Uterus (tissue), 4 donors: ENCODE measurements around the gene TRMT44. TPM values are rescaled to one million over a fixed set of nuclear protein-coding genes. Genes with fewer than 3 reads are reported as not detected.
A peak's percentile ranks its signal among the peaks of the same experiment; 100 is the strongest.

Source experiments
- DNase-seq, 2 donors: peaks; one replicate each; pipeline ENCODE4 v3.0.0-alpha.2; 2019 to 2020
- H3K27ac ChIP-seq, 2 donors: fragments of 200-600 bp; sonication (generic); 1 replicate in 1 of 2; 2 replicates in 1 of 2; pipeline ENCODE4 v1.5.1; 2016 to 2018
- H3K27me3 ChIP-seq, 2 donors: fragments of 200-600 bp; sonication (generic); one replicate each; pipeline ENCODE4 v1.5.1; 2018 to 2019; ENCODE audit warnings: control low read depth in 1 of 2
- H3K36me3 ChIP-seq, 2 donors: fragments of 200-600 bp; sonication (generic); one replicate each; pipeline ENCODE4 v1.5.1; 2019; ENCODE audit warnings: control low read depth in 1 of 2
- H3K4me1 ChIP-seq, 2 donors: fragments of 200-600 bp; sonication (generic); one replicate each; pipeline ENCODE4 v1.5.1; 2018 to 2019; ENCODE audit warnings: control low read depth in 1 of 2
- H3K4me3 ChIP-seq, 2 donors: fragments of 200-600 bp; sonication (generic); 1 replicate in 1 of 2; 2 replicates in 1 of 2; pipeline ENCODE4 v1.5.1; 2018 to 2019; ENCODE audit warnings: mild to moderate bottlenecking in 1 of 2
- H3K9me3 ChIP-seq, 2 donors: fragments of 200-600 bp; sonication (generic); one replicate each; pipeline ENCODE4 v1.5.1; 2019; ENCODE audit warnings: control low read depth in 1 of 2
- CTCF ChIP-seq, 4 experiments: fragments of 200-600 bp in 2 of 4; fragments of 450-650 bp in 2 of 4; sonication (generic) in 2 of 4; IDR thresholded peaks; one replicate each; pipeline ENCODE4 v1.5.1; 2016 to 2019; ENCODE audit warnings: antibody characterized with exemption in 4 of 4, mild to moderate bottlenecking in 2 of 4, moderate library complexity in 1 of 4
- POLR2A ChIP-seq, 2 donors: fragments of 450-650 bp; IDR thresholded peaks; one replicate each; pipeline ENCODE4 v1.6.1; 2016; ENCODE audit warnings: antibody characterized with exemption in 2 of 2, mild to moderate bottlenecking in 1 of 2, moderate library complexity in 1 of 2
- intact Hi-C: fragments of 100-400 bp; cut with DNase I; formaldehyde crosslinking; loops from one replicate; pipeline ENCODE4 v1.15.1; 2023; ENCODE audit warnings: low total_unique reads
- total RNA-seq, 4 donors: library from RNA; depleted of rRNA in 3 of 4; stranded (reverse); fragments of >200 nt in 3 of 4; gene quantifications; one replicate each; pipeline versions ENCODE4 v1.1.0 to v1.2.4, GENCODE V29; 2014 to 2023
- donor health status: DM: yes; HTN: yes; CAD: no.

The TRMT44 gene
- total RNA-seq, 4 donors from 2014 or later: 3.3 to 38.8 (median 32.3) TPM

- H3K4me3 ChIP-seq: peak overlapping the region; percentile 60 to 76
- TF ChIP-seq CTCF (IDR thresholded peaks at IDR 0.05) (no peak), POLR2A (IDR thresholded peaks at IDR 0.05) (no peak)
- intact Hi-C loops: no loop called here
- no peak for DNase-seq
- H3K27me3 ChIP-seq: no peaks in the 10 kb centered on the region
- H3K4me1 ChIP-seq: peaks cover 0 to 9% of the 10 kb centered on the region in 2 donors
- H3K9me3 ChIP-seq: no peaks in the 10 kb centered on the region
- H3K36me3 ChIP-seq: no peaks in the 10 kb centered on the region
- H3K27ac ChIP-seq: peak overlapping the region; percentile 54 to 65
These were observed 12.8 kb upstream of the TRMT44 start for GRCh38 chr4:8427761-8428287.

GRCh38 chr4:8428288-8429097 lies 12.1 kb upstream of the TRMT44 start:
- peak overlapping the region; percentile 60 to 76 for H3K4me3 ChIP-seq
- DNase-seq: peak; percentile 78 to 90
- intact Hi-C loops: no loop called here
- no peaks in the 10 kb centered on the region for H3K36me3 ChIP-seq
- H3K27ac ChIP-seq: peak overlapping the region; percentile 54 to 65
- TF ChIP-seq CTCF (IDR thresholded peaks at IDR 0.05): peak in 1 of 4 experiments; percentile 6
- TF ChIP-seq POLR2A (IDR thresholded peaks at IDR 0.05): peak in 1 of 2 donors; percentile 75
- H3K4me1 ChIP-seq: peaks cover 0 to 9% of the 10 kb centered on the region in 2 donors
- H3K27me3 ChIP-seq: no peaks in the 10 kb centered on the region
- H3K9me3 ChIP-seq: no peaks in the 10 kb centered on the region

GRCh38 chr4:8431553-8431952 lies 9.0 kb upstream of the TRMT44 start:
- Histone ChIP-seq H3K9me3 (no peaks in the 10 kb centered on the region), H3K27me3 (no peaks in the 10 kb centered on the region), H3K36me3 (no peaks in the 10 kb centered on the region), H3K4me3 (no peak overlapping the region), H3K4me1 (peaks cover 0 to 9% of the 10 kb centered on the region in 2 donors), H3K27ac (no peak overlapping the region)
- intact Hi-C loops: no loop called here
- DNase-seq: no peak
- TF ChIP-seq POLR2A (IDR thresholded peaks at IDR 0.05): no peak

- no peak for TF ChIP-seq CTCF (IDR thresholded peaks at IDR 0.05)
- TF ChIP-seq POLR2A (IDR thresholded peaks at IDR 0.05): no peak
- H3K27me3 ChIP-seq: no peaks in the 10 kb centered on the region
- no peak overlapping the region for H3K4me3 ChIP-seq
- H3K4me1 ChIP-seq: no peaks in the 10 kb centered on the region
- no peak overlapping the region for H3K27ac ChIP-seq
- DNase-seq: no peak
- H3K36me3 ChIP-seq: no peaks in the 10 kb centered on the region
- intact Hi-C loops: no loop called here
- no peaks in the 10 kb centered on the region for H3K9me3 ChIP-seq
These were observed 7.4 kb upstream of the TRMT44 start for GRCh38 chr4:8433136-8433535.

GRCh38 chr4:8434251-8435073 lies 6.1 kb upstream of the TRMT44 start:
- Histone ChIP-seq H3K27ac (peak overlapping the region; percentile 66 to 80), H3K4me1 (no peaks in the 10 kb centered on the region), H3K36me3 (no peaks in the 10 kb centered on the region), H3K4me3 (no peak overlapping the region), H3K27me3 (no peaks in the 10 kb centered on the region), H3K9me3 (no peaks in the 10 kb centered on the region)
- no peak for DNase-seq
- no peak for TF ChIP-seq POLR2A (IDR thresholded peaks at IDR 0.05)
- no peak for TF ChIP-seq CTCF (IDR thresholded peaks at IDR 0.05)
- intact Hi-C loops: no loop called here
